Measurements from ENCODE around the gene IGSF5. TPM values are rescaled to one million over a fixed set of nuclear protein-coding genes. Genes with fewer than 3 reads are reported as not detected.
"Not testable (repeated sequence)": the region's sequence is repeated elsewhere in the genome, so short reads cannot be mapped to it uniquely, and the experiment has no call there.

The IGSF5 gene
- total RNA-seq, 2 experiments from 2014 or later = not detected

DNA sequence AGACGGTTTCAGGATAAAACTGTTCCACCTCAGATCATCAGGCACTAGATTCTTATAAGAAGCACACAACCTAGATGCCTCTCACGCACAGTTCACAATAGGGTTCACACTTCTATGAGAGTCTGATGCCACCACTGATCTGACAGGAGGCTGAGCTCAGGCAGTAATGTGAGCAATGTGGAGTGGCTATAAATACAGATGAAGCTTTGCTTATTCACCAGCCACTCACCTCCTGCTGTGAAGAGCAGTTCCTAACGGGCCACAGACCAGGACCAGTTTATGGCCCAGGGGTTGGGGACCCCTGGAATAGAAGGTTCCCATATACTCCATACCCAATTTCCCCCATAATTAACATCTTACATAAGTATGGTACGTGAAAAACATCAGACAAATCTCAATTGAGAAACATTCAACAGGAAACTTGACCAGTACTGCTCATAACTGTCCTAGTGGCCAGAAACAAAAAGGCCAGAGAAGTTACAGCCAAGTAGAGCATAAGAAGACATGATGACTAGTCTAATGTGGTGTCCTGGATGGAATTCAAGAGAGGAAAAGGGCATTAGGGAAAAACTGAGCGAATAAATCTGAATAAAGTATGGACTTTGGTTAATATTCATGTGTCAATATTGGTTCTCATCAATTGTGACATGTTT lies 24.7 kb upstream of the IGSF5 start:
- DNase-seq (no peak), ATAC-seq (no peak)
- Mint-ChIP-seq H3K4me1 (ENCODE audit: low read depth) (no peaks in the 10 kb centered on the region), H3K36me3 (ENCODE audit: low read depth) (no peaks in the 10 kb centered on the region), H3K9me3 (ENCODE audit: insufficient read depth) (no peaks in the 10 kb centered on the region), H3K4me3 (no peak overlapping the region), H3K27me3 (ENCODE audit: low read depth) (no peaks in the 10 kb centered on the region), H3K27ac (no peak overlapping the region)
- ChIA-PET POLR2A (no interaction called here), CTCF (no interaction called here)

DNA sequence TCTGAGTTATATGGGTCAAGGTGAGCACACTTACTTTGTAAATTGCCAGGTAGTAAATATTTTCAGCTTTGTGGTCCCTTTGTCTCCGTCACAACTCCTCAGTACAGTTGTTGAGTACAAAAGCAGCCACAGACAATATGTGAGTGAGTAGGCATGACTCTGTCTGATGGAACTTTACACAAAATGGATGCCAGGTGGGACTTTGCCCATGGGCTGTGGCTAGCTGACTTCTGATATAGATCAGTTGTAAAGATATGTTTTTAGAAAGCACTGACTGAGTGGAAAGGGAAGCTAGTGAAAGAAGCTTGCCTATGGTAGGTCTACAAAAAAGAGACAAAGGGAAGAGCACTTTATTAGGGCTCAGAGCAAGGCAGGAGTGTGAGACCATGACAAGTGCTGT lies 23.1 kb upstream of the IGSF5 start:
- no peak for DNase-seq
- no peaks in the 10 kb centered on the region for H3K36me3 Mint-ChIP-seq (ENCODE audit: low read depth)
- no peaks in the 10 kb centered on the region for H3K27me3 Mint-ChIP-seq (ENCODE audit: low read depth)
- ChIA-PET CTCF (no interaction called here), POLR2A (no interaction called here)
- H3K4me1 Mint-ChIP-seq (ENCODE audit: low read depth) = no peaks in the 10 kb centered on the region
- no peak overlapping the region for H3K4me3 Mint-ChIP-seq
- no peaks in the 10 kb centered on the region for H3K9me3 Mint-ChIP-seq (ENCODE audit: insufficient read depth)
- ATAC-seq = no peak
- no peak overlapping the region for H3K27ac Mint-ChIP-seq

DNA sequence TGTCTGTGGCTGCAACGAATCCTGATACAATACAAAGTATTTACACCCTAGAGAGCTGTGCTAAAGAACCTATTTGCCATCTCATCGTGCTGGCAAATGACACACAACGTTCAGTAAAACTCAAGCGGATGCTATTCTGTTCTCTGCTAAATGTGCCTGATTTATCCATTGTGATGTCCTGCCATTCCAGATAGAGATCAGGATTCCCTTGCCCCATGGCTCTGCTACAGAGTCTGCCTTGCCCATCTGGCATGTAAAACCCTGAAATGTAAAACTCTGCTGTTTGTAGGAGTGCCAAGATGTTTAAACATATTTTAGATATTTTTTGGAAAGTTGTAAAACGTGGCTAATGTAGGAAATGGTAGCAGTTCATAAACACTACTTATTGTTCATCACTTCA lies 20.0 kb upstream of the IGSF5 start:
- ATAC-seq (no peak), DNase-seq (no peak)
- Mint-ChIP-seq H3K9me3 (ENCODE audit: insufficient read depth) (no peaks in the 10 kb centered on the region), H3K36me3 (ENCODE audit: low read depth) (no peaks in the 10 kb centered on the region), H3K27me3 (ENCODE audit: low read depth) (no peaks in the 10 kb centered on the region), H3K4me3 (no peak overlapping the region), H3K27ac (no peak overlapping the region), H3K4me1 (ENCODE audit: low read depth) (no peaks in the 10 kb centered on the region)
- POLR2A ChIA-PET = no interaction called here
- CTCF ChIA-PET = no interaction called here

DNA sequence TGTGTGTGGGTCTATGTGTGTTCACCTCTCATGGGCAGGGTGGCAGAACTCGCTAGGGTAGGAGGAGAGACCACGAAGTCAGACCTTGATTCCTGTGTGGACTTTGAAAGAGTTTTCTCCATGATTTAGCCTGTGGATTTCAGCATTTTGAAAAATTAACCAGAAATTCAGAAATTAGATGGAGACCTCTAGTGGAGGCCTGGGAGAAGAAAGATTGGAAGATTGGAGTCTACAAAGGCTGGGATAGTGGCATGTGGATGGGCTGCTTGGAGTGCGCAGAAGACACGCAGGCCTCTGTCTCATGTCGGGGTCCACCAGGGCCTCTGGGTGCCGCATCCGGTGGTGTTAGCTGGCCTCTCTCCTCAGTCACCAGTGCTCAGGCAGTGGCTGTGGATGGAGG lies 18.9 kb upstream of the IGSF5 start:
- H3K4me3 Mint-ChIP-seq = no peak overlapping the region
- CTCF ChIA-PET = no interaction called here
- POLR2A ChIA-PET = no interaction called here
- no peak for DNase-seq
- H3K27ac Mint-ChIP-seq = no peak overlapping the region
- H3K36me3 Mint-ChIP-seq (ENCODE audit: low read depth) = no peaks in the 10 kb centered on the region
- H3K4me1 Mint-ChIP-seq (ENCODE audit: low read depth) = no peaks in the 10 kb centered on the region
- H3K27me3 Mint-ChIP-seq (ENCODE audit: low read depth) = no peaks in the 10 kb centered on the region
- no peaks in the 10 kb centered on the region for H3K9me3 Mint-ChIP-seq (ENCODE audit: insufficient read depth)
- no peak for ATAC-seq

DNA sequence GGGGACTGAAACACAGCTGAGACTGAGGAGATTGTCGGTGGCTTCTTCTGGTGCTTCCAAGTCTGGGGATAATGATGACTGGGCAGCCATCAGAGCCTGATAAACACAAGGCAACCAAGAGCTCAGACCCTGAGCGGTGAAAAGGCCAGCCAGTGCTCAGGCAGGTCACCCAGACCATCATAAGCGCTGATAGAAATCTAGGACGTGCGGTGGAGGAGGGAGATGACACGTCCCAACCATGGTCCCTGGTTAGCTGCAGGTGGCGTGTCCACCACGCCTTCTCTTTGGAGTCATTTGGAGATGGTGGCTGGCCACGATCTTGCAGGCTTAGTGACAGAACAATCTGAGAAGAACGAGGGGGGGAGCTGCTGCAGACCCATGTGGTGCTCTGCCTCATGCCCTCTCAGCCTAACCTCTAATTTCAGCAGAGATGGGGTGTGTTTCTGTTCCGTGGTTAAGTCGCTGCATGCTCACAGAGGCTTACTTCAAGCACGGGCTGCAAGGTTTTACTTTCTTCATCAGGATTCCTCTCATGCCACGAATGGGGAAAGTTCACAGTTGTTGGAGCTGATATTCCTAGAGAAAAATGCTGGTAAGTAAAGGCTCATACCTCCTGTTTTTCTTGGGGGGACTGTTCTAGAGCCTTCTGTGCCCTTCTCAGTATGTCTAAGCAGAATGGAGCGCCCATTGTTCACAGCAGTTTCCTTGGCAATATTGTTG lies 17.4 kb upstream of the IGSF5 start:
- H3K4me1 Mint-ChIP-seq (ENCODE audit: low read depth) = no peaks in the 10 kb centered on the region

DNA sequence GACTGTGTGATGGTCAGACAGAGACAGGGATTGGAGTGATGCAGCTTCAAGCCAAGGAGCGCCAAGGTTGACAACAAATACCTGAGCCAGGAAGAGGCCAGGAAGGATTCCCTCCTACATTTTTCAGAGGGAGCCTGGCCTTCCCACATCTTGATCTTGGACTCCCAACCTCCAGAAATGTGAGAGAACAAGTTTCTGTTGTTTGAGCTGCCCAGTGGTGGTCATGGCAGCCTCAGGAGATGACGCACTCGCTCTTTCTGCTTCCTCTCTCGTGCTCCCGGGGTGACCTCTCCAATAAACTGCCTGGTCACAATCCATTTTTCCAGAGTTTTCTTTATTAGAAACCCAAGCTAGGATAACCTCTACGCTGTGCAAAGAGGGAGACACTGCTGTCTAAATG lies 16.6 kb upstream of the IGSF5 start:
- Mint-ChIP-seq H3K27ac (no peak overlapping the region), H3K4me1 (ENCODE audit: low read depth) (no peaks in the 10 kb centered on the region), H3K36me3 (ENCODE audit: low read depth) (no peaks in the 10 kb centered on the region), H3K4me3 (no peak overlapping the region), H3K9me3 (ENCODE audit: insufficient read depth) (no peaks in the 10 kb centered on the region), H3K27me3 (ENCODE audit: low read depth) (no peaks in the 10 kb centered on the region)
- ATAC-seq = no peak
- ChIA-PET CTCF (no interaction called here), POLR2A (no interaction called here)
- DNase-seq = no peak

More for the DNA sequence above, 17.4 kb upstream of the IGSF5 start:
- no peaks in the 10 kb centered on the region for H3K36me3 Mint-ChIP-seq (ENCODE audit: low read depth)
- no peak for ATAC-seq
- H3K27ac Mint-ChIP-seq = no peak overlapping the region
- POLR2A ChIA-PET = no interaction called here
- CTCF ChIA-PET = no interaction called here
- H3K27me3 Mint-ChIP-seq (ENCODE audit: low read depth) = no peaks in the 10 kb centered on the region
- no peak overlapping the region for H3K4me3 Mint-ChIP-seq
- H3K9me3 Mint-ChIP-seq (ENCODE audit: insufficient read depth) = no peaks in the 10 kb centered on the region
- no peak for DNase-seq

DNA sequence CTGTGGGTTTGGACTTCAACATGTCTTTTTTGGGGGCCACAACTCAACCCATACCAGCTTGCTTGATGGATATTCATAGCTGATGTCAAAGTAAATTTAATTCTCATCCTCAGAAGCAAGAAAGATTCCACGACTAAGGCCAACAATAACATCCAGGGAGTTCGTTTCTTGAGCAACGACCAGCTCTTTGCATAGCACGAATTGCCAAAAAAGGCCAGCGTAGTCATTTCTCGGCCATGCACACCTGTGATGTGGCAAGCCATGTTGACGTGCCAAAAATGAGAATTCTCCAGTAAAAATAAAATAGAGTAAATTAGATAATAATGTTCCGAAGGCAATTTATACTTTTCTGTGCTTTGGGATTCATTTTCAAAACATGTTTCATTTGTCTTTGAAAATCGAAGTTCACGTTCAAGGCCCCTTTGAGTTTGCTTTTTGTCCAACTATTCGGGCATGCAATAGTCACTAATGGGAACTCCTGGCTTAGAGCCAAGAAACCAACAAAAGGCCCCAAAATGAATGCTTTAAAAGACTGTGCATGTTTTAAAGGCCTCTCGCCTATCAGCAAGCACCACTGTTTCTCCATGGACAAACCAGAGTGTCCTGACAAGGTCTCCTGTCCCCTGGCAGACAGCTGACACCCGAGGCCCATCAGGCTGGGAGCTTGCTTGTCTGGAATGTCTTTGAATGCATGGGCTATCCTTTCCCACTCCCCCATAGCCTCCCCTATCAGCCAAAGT lies 14.4 kb upstream of the IGSF5 start:
- H3K9me3 Mint-ChIP-seq (ENCODE audit: insufficient read depth) = no peaks in the 10 kb centered on the region
- no peaks in the 10 kb centered on the region for H3K4me1 Mint-ChIP-seq (ENCODE audit: low read depth)
- DNase-seq (no peak), ATAC-seq (no peak)
- ChIA-PET CTCF (no interaction called here), POLR2A (no interaction called here)
- no peaks in the 10 kb centered on the region for H3K27me3 Mint-ChIP-seq (ENCODE audit: low read depth)
- H3K27ac Mint-ChIP-seq = no peak overlapping the region
- H3K4me3 Mint-ChIP-seq = no peak overlapping the region
- no peaks in the 10 kb centered on the region for H3K36me3 Mint-ChIP-seq (ENCODE audit: low read depth)

DNA sequence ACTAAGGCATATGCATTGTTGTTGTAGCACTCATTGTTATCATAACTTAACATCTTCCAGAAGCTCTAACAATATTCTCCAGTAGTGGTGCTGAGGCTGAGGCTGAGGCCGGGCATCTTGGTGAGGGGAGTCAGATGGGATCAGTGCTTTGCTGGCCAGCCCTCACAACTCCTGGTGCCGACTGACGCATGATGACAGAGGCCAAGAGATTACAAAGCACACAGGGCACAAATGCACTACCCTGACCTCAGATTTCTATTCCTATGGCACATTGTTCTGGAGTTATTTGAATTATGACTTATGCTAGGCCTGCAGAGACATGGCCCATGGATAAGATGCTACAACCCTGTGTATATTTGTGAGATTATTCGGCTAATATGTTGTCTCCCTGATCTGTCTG lies 8.3 kb upstream of the IGSF5 start:
- Mint-ChIP-seq H3K36me3 (ENCODE audit: low read depth) (no peaks in the 10 kb centered on the region), H3K4me1 (ENCODE audit: low read depth) (no peaks in the 10 kb centered on the region), H3K4me3 (no peak overlapping the region), H3K27me3 (ENCODE audit: low read depth) (no peaks in the 10 kb centered on the region), H3K27ac (no peak overlapping the region), H3K9me3 (ENCODE audit: insufficient read depth) (no peaks in the 10 kb centered on the region)
- CTCF ChIA-PET = interaction anchor here (0.6 kb wide), 1 partner anchor 505 kb away, joined by 3 read pairs; no protein-coding TSS in a partner anchor
- no peak for DNase-seq
- POLR2A ChIA-PET = no interaction called here
- no peak for ATAC-seq

DNA sequence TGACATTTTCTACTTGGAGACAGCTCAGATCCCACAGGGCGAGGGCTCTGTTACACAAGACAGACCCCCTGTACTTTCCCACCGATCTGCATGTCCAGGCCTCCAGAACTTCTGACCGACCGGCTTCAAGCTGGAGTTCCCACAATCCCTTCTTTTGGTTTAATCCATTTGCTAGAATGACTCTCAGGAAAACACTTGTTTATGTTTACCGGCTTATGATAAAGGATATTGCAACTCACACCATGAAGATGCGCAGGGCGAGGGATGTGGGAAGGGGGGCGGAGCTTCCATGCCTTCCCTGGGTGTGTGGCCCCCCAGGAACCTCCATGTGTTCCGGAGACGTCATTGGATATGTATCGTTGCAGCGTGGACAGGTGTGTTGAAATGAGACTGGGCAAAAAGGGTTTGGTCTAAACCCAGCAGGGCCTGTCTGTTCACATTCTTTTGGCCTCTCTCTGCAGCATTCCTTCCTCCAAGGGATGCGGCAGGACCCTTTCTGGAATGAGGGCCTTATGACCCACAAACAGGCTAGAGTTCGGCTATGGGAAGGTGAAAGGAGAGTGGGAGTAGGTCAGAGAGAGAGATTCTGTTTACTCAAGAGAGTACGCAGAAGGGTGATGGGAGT lies 7.5 kb upstream of the IGSF5 start:
- H3K27ac Mint-ChIP-seq = no peak overlapping the region
- ATAC-seq (no peak), DNase-seq (no peak)
- H3K4me1 Mint-ChIP-seq (ENCODE audit: low read depth) = no peaks in the 10 kb centered on the region
- ChIA-PET CTCF (no interaction called here), POLR2A (no interaction called here)
- H3K27me3 Mint-ChIP-seq (ENCODE audit: low read depth) = no peaks in the 10 kb centered on the region
- H3K4me3 Mint-ChIP-seq = no peak overlapping the region
- H3K36me3 Mint-ChIP-seq (ENCODE audit: low read depth) = no peaks in the 10 kb centered on the region
- H3K9me3 Mint-ChIP-seq (ENCODE audit: insufficient read depth) = no peaks in the 10 kb centered on the region

DNA sequence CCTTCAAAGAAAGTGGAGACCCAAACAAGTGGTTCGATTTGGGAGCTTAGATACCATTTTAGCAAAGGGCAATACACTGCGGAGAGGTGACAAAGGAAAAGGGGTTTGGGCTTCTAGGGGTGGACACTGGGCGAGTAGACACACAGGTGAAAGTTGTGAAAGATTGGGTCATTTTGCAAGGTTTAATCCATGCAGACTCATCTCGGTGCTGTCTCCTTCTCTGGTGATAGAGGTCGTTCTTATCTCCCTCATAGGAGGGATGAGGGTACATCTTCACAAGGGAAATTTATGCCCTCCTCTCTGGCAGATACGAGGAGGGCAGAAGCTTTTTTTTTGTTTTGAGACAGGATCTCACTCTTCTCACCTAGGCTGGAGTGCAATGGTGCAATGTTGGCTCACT lies 6.4 kb upstream of the IGSF5 start:
- Mint-ChIP-seq H3K4me1 (ENCODE audit: low read depth) (no peaks in the 10 kb centered on the region), H3K27ac (no peak overlapping the region), H3K27me3 (ENCODE audit: low read depth) (no peaks in the 10 kb centered on the region), H3K4me3 (no peak overlapping the region), H3K9me3 (ENCODE audit: insufficient read depth) (no peaks in the 10 kb centered on the region), H3K36me3 (ENCODE audit: low read depth) (no peaks in the 10 kb centered on the region)
- ATAC-seq (no peak), DNase-seq (no peak)
- ChIA-PET CTCF (no interaction called here), POLR2A (no interaction called here)

DNA sequence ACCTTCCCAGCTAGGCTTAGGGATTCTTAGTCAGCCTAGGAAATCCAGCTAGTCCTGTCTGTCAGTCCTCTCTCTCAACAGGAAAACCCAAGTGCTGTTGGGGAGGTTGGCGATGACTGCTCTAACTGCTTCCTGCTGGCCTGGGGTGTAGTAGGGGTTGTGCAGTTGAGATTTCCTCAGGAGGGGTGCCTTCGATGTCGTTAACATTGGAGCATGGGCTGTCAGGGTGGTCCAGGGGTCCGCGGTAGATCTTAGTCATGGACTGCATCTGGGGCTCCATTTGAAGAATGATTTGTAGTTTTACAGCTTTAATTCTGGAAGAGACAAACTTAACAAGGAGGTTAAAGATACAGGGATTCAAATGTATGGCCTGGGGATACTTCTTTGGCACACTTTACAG lies 5.5 kb upstream of the IGSF5 start:
- H3K27me3 Mint-ChIP-seq (ENCODE audit: low read depth); H3K4me1 Mint-ChIP-seq (ENCODE audit: low read depth); H3K36me3 Mint-ChIP-seq (ENCODE audit: low read depth); ATAC-seq; H3K4me3 Mint-ChIP-seq; H3K27ac Mint-ChIP-seq; DNase-seq; CTCF ChIA-PET; H3K9me3 Mint-ChIP-seq (ENCODE audit: insufficient read depth): not testable (repeated sequence)
- POLR2A ChIA-PET = interaction anchor here (0.7 kb wide), 1 partner anchor 10 kb away, joined by 3 read pairs; no protein-coding TSS in a partner anchor

DNA sequence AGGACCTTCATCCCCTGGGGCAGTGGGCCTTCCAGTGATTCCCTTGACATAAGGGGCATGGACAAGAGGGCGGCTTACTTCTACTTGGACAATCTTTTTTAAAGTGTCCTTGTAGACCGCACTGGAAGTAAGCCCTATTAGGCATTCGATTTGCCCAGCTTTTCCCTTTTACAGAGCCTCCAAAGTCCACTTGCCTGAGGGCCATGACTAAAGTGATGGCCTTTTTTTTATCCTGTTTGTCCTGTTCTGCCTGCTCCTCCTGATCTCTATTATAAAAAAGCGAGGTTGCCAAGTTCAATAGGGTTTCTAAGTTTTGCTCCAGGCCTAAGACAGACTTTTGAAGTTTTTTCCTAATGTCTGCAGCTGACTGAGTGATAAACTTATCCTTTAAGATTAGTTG lies 2.4 kb upstream of the IGSF5 start:
- ATAC-seq; CTCF ChIA-PET; H3K27ac Mint-ChIP-seq; H3K4me1 Mint-ChIP-seq (ENCODE audit: low read depth); H3K4me3 Mint-ChIP-seq; H3K36me3 Mint-ChIP-seq (ENCODE audit: low read depth); H3K9me3 Mint-ChIP-seq (ENCODE audit: insufficient read depth); POLR2A ChIA-PET; DNase-seq; H3K27me3 Mint-ChIP-seq (ENCODE audit: low read depth): not testable (repeated sequence)

All from activated CD8-positive, alpha-beta T cell treated with anti-CD3 and anti-CD28 coated beads, Interleukin-2, amount 10 ng/mL, durations not matched to agents 7 days and 5 days (primary cell).